HL-60 (cell line): ENCODE measurements around the gene LYRM2.

Experiments
- DNase-seq, 2 experiments: peaks; one replicate each; pipeline ENCODE4 v3.0.0-alpha.2; 2010 to 2020; ENCODE audit warnings: low read depth in 1 of 2, low spot score in 1 of 2
- H3K27ac ChIP-seq: fragments of 250-450 bp; sonication (Bioruptor Pico); replicated peaks from 2 replicates; pipeline ENCODE4 v1.5.1; 2020; ENCODE audit warnings: mild to moderate bottlenecking, moderate library complexity
- H3K27me3 ChIP-seq: fragments of 250-450 bp; sonication (Bioruptor Pico); 2 replicates; pipeline ENCODE4 v1.5.1; 2021; ENCODE audit warnings: mild to moderate bottlenecking, moderate library complexity; ENCODE audit not compliant: insufficient read depth, poor library complexity, severe bottlenecking
- H3K4me3 ChIP-seq: replicated peaks from 2 replicates; pipeline ENCODE4 v1.5.1; 2011; ENCODE audit warnings: mild to moderate bottlenecking, control low read depth, low read length; ENCODE audit not compliant: insufficient read depth
- CTCF ChIP-seq: IDR thresholded peaks from one replicate; pipeline ENCODE4 v1.5.1; 2011; ENCODE audit warnings: low read length, control low read depth, inconsistent platforms; ENCODE audit not compliant: insufficient read depth
- GABPA ChIP-seq: IDR thresholded peaks from 2 replicates; pipeline ENCODE4 v1.6.1; 2012; ENCODE audit warnings: low read depth
- POLR2AphosphoS5 ChIP-seq: IDR thresholded peaks from 2 replicates; pipeline ENCODE4 v1.6.1; 2012; ENCODE audit warnings: low read depth
- SPI1 ChIP-seq: IDR thresholded peaks from 2 replicates; pipeline ENCODE4 v1.6.1; 2012; ENCODE audit warnings: low read depth, mild to moderate bottlenecking, borderline replicate concordance
- TF ChIP-seq, protein P1 (sequence below): IDR thresholded peaks from 2 replicates; pipeline ENCODE4 v1.6.1; 2012; ENCODE audit warnings: low read depth; ENCODE audit not compliant: insufficient replicate concordance

The LYRM2 gene

DNA sequence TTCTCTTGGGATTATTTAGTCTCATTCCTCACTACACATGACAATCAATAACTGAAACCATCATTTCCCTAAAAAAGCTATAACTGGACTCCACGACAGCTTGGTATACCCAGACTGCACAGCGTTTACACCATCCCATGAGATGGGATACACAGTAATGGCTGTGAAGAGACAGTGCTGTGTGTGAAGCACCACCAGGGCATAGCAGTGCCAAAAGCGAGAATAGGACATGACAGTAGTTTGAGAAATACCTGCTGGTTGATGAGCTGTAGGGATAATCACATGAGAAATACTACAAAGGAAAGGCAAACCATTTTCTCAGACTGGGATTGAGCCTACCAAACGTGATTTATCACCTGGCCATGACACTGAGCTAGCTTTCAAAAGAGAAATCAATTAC is 22.4 kb upstream of the LYRM2 start:
- no peak for DNase-seq
- TF ChIP-seq POLR2AphosphoS5, result no peak
- no peak for TF ChIP-seq GABPA
- no peak overlapping the region for H3K27ac ChIP-seq
- no peaks in the 10 kb centered on the region for H3K27me3 ChIP-seq
- no peak overlapping the region for H3K4me3 ChIP-seq

GRCh38 chr6:89657445-89658158 is 19.1 kb upstream of the LYRM2 start:
- Histone ChIP-seq H3K27me3 (no peaks in the 10 kb centered on the region), H3K27ac (no peak overlapping the region), H3K4me3 (no peak overlapping the region)
- TF ChIP-seq CTCF (no peak), SPI1 (no peak), POLR2AphosphoS5 (no peak), GABPA (no peak)
- TF ChIP-seq, protein P1, sequence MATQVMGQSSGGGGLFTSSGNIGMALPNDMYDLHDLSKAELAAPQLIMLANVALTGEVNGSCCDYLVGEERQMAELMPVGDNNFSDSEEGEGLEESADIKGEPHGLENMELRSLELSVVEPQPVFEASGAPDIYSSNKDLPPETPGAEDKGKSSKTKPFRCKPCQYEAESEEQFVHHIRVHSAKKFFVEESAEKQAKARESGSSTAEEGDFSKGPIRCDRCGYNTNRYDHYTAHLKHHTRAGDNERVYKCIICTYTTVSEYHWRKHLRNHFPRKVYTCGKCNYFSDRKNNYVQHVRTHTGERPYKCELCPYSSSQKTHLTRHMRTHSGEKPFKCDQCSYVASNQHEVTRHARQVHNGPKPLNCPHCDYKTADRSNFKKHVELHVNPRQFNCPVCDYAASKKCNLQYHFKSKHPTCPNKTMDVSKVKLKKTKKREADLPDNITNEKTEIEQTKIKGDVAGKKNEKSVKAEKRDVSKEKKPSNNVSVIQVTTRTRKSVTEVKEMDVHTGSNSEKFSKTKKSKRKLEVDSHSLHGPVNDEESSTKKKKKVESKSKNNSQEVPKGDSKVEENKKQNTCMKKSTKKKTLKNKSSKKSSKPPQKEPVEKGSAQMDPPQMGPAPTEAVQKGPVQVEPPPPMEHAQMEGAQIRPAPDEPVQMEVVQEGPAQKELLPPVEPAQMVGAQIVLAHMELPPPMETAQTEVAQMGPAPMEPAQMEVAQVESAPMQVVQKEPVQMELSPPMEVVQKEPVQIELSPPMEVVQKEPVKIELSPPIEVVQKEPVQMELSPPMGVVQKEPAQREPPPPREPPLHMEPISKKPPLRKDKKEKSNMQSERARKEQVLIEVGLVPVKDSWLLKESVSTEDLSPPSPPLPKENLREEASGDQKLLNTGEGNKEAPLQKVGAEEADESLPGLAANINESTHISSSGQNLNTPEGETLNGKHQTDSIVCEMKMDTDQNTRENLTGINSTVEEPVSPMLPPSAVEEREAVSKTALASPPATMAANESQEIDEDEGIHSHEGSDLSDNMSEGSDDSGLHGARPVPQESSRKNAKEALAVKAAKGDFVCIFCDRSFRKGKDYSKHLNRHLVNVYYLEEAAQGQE, result no peak
- DNase-seq, result no peak

DNA sequence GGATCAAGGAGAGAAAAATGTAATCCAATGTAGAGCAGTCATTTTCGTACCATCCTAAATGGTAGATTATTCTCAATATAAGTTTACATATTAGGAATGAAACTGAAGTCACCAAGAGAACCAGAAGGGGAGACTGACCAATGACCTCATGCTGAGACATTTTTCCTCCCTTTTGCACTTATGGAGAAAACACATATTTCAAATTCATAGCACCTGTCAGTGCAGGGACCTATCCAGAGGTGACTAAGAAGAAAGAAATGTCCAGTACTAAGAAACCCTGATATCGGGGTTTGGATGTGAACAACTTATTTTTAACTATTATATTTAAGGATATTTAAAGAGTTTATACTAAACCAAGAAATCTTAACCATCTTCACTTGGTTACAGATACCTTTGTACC is 16.6 kb upstream of the LYRM2 start:
- H3K4me3 ChIP-seq, result no peak overlapping the region
- TF ChIP-seq POLR2AphosphoS5 (no peak), CTCF (no peak), GABPA (no peak), SPI1 (no peak)
- TF ChIP-seq, protein P1, result no peak
- no peaks in the 10 kb centered on the region for H3K27me3 ChIP-seq
- DNase-seq, result no peak
- no peak overlapping the region for H3K27ac ChIP-seq

GRCh38 chr6:89650579-89650978 is 12.0 kb upstream of the LYRM2 start:
- Histone ChIP-seq H3K27me3 (no peaks in the 10 kb centered on the region), H3K27ac (no peak overlapping the region), H3K4me3 (no peak overlapping the region)
- no peak for DNase-seq
- TF ChIP-seq POLR2AphosphoS5, result no peak
- TF ChIP-seq CTCF, result no peak
- TF ChIP-seq SPI1, result no peak
- TF ChIP-seq, protein P1, result no peak
- no peak for TF ChIP-seq GABPA
